HG03175 (cell line): ENCODE measurements around the gene TMEM51.
A peak's percentile ranks its signal among the peaks of the same experiment; 100 is the strongest.
"Not testable (repeated sequence)": the region's sequence is repeated elsewhere in the genome, so short reads cannot be mapped to it uniquely, and the experiment has no call there.

Source experiments
- ATAC-seq: cut with Tn5 transposase; IDR thresholded peaks from one replicate; pipeline ENCODE4 v1.9.1; 2021; ENCODE audit warnings: mild to moderate bottlenecking, moderate library complexity; ENCODE audit not compliant: unreplicated experiment

The TMEM51 gene

DNA sequence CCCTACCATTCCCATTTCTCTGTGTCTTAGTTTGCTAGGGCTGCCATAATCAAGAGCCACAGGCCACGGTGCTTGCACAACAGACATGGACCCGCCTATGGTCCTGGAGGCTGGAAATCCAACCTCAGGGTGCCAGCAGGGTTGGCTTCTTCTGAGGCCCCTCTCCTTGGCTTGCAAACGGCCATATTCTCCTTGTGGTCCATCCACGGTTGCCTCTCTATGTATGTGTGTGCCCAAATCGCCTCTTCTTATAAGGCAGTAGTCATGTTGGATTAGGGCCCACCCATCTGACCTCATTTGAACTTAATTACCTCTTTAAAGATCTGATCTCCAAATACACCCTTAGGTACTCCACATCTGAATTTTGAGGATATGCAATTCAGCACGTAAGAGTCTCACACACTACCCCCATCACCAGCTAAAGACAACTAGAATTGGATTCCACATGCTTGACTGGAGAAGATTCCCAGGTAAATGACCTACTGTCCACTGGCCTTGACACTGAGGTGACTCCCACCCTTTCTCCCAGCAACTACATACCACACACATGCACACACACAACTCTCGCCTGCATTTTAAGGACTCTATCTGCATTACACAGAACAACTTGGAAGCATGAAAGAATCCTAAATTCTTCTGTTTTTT, 28.3 kb upstream of the TMEM51 start:
- ATAC-seq: no peak

DNA sequence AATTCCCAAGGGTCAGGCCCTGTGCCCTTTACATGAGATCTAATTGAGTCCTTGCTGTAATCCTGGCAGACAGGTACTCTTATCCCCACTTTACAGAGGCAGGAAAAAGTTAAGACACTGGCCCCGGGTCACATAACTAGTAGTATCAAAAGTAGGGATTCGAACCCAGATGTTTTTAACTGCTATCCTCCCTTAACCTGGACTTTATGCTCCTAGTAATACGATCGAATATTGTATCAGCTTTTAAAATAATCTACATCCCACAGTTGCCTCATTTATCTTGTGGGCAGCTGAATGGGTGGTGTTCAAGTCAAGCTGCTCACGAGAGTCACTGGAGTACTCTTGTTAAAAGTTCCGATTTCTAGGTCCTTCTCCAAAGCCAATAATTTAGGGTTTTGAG, 25.5 kb upstream of the TMEM51 start:
- ATAC-seq: no peak

DNA sequence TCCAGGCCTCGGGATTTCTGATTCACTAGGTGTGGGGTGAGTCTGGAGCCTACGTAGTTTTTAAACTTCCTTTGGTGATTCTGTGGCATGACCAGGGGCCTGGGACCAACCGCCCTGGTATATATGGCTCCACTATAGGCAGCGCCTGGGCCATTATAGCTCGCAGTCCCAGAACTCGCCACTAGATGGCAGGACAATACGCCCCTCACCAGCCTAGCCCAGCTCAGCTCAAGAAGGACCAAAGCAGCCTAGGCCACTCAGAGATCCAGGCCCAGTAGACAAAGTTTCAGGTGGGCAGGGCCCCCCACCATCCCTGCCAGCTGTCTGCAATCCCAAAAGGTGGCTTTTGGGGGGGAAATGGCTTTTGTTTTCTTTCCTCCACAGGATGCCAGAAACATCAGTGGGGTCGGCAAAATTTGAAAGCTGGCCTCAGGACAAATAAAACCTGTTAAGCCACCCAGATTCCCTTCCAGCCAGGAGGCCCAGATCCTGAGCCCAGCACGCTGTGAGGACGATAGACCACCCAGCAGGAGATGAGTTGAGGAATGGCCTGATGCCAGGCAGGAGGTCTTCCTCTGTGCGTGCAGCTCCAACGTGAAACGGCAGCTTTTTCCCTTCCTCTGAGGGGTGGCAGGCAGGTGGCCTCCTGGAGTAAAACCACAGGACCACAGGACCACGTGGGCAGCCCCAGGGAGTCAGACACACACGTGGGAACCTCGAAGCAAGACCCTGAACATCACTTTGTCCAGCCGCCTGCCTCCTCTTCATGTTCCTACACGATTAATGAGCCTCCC, 24.8 kb upstream of the TMEM51 start:
- ATAC-seq: peak; percentile 59

DNA sequence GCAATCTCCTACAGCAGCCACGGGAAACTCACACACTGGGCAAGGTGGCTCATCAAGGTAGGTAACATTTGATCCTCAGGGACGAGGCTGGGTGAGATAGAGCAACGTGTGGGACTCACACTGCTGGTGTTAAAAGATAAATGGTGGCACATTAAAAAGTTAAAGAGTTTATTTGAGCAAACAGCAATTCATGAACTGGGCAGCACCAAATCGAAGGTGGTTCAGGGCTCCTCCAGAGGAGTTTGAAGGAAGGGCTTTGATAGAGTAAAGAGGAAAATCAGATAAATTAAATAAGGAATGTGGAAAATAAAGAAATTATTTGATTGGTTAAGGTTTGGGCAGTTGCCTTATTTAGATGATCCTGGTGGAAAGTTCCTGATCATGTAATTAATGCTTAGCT, 23.6 kb upstream of the TMEM51 start:
- ATAC-seq: no peak

DNA sequence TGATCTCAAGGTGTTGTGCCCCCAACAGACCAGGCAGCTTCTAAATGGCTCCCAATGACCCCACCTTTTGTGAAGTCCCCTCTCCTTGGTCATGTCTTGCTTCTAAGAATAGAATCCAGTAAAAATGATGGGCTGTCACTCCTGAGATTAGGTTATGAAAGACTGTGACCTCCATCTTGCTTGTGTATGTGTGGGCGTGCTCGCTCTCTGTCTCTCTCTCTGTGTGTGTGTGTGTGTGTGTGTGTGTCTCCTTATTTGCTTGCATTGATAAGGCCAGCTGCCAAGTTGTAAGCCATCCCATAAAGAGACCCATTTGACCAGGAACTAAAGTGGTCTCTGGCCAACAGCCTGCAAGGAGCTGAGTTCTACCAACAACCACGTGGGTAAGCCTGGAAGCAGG, 22.9 kb upstream of the TMEM51 start:
- no peak for ATAC-seq

DNA sequence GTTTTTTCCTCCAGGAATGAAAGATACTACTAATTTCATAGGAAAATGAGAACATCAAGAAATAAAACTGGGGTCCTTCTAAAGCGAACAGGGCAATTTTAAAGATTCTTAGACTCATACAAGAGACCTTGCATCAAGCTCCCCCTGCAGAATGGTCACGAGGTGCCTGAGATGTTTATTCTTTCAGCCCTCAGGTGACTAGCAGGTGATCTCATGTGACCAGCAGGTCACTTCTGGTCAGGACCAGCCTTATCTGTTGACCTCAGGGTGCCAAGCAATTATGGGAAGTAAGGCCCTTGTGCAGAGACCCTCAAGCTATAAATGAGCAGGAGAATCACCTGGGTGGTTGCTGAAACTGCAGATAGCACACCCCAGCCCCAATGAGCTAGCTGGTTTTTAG, 20.6 kb upstream of the TMEM51 start:
- ATAC-seq: no peak

DNA sequence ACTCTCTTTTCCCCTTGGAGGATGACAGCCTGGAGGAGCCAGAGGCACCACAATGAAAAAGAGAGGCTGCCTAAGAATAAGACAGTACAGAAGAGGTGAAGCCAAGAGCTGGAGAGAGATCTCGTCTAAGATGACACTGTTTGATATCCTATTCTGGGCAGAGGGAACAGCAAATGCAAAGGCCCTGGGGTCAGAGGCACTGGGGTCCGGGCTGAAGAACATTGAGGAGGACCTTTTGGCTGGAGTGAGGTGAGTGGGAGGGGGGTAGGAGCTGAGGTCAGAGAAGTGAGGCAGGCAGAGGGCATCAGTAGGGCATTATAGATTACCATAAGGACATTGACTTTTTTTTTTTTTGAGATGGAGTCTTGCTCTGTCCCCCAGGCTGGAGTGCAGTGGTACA, 19.3 kb upstream of the TMEM51 start:
- no peak for ATAC-seq

DNA sequence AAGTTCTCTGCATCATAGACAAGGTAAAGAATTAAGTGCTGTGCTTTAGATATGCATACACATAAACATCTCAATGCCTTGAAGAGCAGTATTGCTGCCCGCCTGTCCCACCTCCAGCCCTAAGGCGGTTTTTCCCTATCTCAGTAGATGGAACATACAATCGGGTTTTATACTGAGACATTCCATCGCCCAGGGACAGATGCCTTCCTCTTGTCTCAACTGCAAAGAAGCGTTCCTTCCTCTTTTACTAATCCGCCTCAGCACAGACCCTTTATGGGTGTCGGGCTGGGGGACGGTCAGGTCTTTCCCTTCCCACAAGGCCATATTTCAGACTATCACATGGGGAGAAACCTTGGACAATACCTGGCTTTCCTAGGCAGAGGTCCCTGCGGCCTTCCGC, 17.9 kb upstream of the TMEM51 start:
- ATAC-seq: not testable (repeated sequence)

DNA sequence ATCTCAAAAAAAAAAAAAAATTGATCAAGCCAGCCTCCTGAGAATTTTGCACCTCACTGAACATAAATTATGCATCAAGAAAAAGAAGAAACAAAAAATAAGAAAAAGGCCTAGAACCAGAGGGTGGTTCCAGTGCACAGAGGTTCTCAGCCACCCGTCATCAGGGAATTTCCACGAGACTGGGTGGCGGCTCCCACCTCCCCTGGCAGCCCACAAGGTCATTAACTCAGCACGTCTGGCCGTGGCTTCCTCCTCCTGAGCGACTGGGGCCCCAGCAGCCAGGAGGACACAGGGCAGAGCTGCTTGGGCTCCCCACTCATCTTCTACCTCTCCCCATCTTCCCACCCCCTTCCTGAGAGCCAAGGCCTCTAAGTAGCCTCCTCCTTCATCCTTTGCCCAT, 15.7 kb upstream of the TMEM51 start:
- no peak for ATAC-seq

DNA sequence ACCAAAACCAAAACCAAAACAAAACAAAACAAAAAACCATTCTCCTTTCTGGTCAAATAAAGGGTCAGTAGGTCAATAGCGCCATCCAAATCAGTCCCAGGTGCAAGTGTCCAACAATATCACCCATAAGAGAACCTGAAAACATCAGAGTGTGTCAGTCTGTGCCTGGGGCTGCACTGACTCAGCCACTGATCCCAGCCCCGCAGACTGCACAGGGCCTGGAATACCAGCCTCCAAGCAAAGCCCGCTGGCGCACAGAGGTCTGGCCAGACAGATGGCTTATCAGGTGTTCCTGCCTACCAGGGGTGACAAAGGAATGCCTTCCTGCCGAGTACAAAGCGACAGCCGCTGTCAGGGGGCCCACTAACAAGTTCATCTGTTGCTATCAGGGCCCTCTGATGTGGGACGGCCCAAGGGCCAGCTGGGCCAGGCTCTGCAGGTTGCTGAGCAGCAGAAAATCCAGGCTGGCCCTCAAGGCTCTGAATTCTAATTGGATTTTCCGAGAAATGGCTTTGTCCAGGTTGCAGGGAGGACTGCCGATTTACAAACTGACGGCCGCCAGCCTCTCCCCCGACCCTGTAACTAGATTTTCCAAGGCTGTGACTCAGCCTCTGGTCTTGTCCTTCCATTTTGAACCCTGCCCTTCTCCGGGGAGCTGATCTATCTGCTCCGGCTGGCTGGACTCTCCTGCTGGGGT, 13.7 kb upstream of the TMEM51 start:
- no peak for ATAC-seq

DNA sequence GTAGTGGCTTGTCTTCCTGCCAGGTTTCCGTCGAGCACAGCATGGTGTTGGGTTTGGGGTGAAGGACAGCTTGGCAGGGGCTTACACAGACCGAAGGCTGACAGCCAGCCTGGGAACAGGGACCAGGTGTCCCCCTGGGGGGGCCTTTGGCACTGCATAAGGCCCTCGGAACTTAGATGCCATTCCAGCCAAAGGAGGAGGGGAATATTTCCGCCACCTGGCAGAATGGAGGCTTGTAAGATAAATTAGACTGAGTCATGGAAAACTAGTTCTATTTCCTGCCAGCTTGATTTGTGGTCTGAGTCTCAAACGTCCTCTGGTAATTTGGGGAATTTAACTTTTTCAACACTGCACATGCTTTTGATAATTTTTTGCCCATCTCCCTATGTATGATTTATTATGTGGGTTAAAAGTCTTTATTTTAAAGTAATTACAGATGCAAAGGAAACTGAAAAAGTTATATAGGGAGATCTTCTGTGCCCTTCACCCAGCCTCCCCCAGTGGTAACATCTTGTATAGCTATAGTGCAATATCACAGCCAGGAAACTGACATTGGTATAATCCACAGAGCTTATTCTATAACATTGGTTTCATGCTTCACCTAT, 11.5 kb upstream of the TMEM51 start:
- ATAC-seq: no peak

DNA sequence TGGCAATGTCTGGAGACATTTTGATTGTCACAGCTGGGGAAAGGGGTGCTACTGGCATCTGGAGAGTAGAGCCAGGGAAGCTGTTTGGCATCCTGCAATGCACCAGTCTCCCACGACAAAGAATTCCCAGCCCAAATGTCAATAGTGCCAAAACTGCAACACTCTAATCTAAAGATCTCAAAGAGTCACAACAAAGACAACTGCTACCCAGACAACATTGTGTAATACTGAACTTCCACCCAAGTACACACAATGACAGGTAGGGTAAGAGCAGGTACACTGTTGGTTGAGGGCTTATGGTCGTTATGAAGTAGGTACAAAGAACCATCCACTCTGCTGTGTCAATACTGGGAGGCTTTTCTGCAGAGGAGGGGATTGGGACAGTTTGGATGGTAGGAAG, 8.2 kb upstream of the TMEM51 start:
- no peak for ATAC-seq

DNA sequence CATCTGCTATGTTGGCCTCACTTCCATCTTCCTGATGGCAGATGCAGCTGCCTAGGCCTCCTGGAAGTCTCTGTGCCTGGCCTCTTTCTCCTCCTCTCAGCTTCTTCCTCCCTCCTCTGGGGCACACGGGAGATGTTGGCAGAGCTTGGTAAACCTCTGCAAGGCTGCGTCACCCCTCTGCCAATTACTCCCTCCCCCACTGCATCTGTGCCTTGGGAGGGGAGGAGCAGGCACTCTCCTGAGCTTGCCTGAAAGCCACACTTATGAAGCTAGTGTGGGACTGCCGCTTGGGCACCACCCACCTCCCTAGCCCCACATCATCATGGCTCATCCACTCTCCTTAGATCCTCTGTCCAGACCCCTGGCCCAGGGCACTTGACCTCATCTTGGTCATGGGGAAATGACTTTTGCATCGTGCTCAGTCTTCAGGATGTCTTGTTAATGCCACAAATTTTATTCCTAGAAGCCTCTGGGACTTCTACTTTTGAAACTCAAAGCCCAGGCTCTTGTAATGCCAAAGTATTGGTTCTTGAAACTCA, 7.3 kb upstream of the TMEM51 start:
- ATAC-seq: no peak

DNA sequence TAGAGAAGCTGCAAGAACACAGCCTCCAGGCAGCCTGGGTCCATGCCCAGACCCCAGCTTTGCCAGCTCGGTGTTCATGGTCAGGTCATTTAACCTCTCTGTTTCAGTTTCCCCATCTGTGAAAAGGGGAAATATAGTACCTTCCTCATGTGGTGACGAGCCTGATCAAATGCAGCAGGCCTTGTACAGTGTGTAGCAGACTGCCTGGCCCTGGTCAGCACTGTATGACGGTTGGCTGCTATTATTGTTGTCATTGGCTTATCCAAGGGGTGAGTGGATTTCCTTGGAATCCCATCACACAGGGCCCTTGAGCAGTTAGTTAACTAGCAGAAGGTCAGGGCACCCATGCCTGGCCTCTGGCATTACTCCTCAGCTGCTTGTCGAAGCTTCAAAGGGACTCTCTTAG, 6.6 kb upstream of the TMEM51 start:
- ATAC-seq: no peak

DNA sequence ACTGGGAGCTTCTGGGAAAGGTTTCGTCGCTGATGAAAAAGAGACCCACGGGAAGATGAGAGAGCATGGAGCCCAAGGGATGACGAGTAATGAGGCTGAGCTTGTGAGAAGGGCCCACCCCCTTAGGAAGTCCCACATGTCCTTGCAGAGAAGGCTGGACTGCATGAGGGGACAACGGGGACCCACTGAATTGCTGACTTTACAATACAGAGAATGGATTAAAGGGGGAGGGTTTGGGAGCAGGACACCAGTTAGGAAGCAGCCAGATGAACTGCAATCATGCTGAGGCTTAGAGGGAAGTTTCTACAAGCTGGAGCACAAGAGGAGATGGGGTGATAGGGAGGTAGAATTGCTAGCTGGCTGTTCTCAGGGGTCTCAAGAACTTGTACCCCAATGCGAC, 5.5 kb upstream of the TMEM51 start:
- no peak for ATAC-seq

DNA sequence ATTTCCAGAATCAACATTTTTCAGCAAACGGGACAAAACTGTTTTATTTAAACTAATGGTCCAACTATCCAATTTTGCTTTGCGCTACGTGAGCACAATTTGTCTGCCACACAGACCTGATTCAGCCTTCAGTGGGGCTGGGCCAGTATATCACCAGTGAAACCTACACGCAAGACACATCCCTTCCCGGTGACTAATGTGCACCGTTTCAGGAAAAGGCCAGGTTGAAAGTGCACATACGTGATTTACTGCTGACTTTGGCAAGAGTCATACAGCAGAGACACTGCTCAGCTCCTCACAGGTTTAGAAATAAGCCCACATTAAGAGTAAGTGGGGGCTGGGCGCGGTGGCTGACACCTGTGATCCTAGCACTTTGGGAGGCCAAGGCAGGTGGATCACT, 5.1 kb upstream of the TMEM51 start:
- ATAC-seq: no peak

DNA sequence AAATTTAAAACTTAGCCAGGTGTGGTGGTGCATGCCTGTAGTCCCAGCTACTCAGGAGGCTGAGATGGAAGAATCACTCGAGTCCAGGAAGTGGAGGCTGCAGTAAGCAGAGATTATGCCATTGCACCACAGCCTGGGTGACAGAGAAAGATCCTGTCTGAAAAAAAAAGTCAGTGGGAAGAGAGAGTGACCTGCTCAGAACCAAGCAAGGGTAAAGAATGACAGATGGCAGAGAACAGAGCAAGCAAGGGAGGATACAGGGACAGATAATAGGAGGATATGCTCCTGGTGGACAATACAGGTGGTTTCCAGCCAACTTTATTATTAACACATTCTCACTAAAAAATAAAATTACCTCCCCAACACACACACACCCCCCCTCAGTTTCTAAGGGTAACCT, 4.6 kb upstream of the TMEM51 start:
- no peak for ATAC-seq

DNA sequence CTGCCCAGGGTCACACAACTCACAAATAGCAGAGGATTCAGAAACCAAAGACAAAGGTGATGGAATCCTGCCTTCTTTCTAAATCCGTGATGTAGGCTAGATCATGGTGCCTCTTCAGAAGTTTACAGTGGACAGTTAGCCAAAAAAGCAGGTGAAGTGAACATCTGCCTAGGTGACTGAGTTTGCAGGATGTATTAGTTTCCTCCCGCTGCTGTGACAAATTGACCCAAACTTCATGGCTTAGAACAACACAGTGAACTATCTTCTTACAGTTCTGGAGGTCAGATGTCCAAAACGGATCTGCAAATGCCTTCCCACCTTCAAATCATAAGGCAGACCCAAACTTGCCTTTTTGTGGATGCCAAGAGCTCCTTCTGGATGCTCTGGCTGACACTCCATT, 3.2 kb upstream of the TMEM51 start:
- no peak for ATAC-seq

DNA sequence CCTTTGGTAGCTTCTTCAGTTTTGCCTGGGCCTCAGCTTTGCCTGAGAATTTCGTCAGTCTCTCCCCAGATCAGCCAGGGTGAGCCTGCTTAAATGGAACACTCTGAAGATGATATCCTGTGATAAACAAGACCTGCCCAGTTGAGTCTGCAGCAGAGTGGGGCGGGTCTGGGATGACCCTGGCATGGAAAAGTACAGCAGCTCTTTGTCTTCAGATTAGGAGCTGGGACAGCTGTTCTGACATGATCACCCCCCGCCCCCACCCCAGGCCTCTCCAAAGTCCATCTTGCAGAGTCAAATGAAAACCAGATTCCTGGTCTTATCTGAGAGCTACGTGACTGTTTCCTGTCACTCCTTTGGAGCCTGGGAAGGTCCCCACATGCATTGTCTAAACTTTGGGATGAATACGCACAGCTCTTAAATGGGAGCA, 2.2 kb upstream of the TMEM51 start:
- ATAC-seq: no peak

DNA sequence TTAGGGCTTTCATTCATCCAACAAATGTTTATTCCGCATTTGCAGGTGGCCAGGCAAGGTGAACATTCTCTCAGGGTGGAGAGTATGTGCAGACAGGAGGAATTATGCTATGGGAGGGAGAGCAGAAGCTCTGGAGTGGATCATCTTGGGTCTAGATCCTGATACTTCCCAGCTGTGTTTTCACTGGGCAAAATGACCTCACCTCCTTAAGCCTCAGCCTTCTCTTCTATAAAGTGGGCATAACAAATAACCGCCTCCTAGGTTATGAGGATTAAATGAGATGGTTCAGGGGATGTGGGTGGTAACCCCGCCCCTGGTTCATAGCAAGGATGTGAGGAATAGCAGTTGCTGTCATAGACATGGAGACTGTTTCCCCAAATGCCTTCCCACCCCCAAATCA, 1.7 kb upstream of the TMEM51 start:
- no peak for ATAC-seq
